B cell (primary cell): ENCODE data around the gene TMED9. TPM values are rescaled to one million over a fixed set of nuclear protein-coding genes. Genes with fewer than 3 reads are reported as not detected.

Experiments
- ATAC-seq: fragments of 200-7000 bp; cut with Tn5 transposase; one replicate; pipeline ENCODE4 v1.10.0; 2021; ENCODE audit warnings: low read depth, mild to moderate bottlenecking, moderate number of reproducible peaks, moderate library complexity
- CTCF ChIA-PET: fragments of 350-600 bp; sonication (Branson Sonifier 250); formaldehyde crosslinking; loops from one replicate; lab custom pipeline; 2021; ENCODE audit warnings: antibody characterized with exemption, inconsistent platforms; lab: Charles Lee
- POLR2A ChIA-PET: fragments of 350-600 bp; sonication (Branson Sonifier 250); formaldehyde crosslinking; loops from one replicate; lab custom pipeline; 2021; ENCODE audit warnings: antibody characterized with exemption; lab: Charles Lee
- DNase-seq: peaks from one replicate; pipeline ENCODE4 v3.0.0; 2013
- H2AFZ ChIP-seq: 2 replicates; pipeline ENCODE4 v1.6.1; 2012; ENCODE audit warnings: mild to moderate bottlenecking, low read depth, low read length; ENCODE audit not compliant: insufficient read depth, poor library complexity, severe bottlenecking
- H3K27ac ChIP-seq, 2 donors: 1 replicate in 1 of 2; 2 replicates in 1 of 2; pipeline ENCODE4 v1.5.1; 2012 to 2013; ENCODE audit warnings: low read length in 2 of 2, mild to moderate bottlenecking in 2 of 2, moderate library complexity in 1 of 2
- H3K27me3 ChIP-seq, 4 experiments: fragments of 200-600 bp in 1 of 4; sonication (generic) in 1 of 4; replicated peaks in 1 of 4; 1 replicate in 2 of 4; 2 replicates in 2 of 4; pipeline versions ENCODE4 v1.6.1 to v1.7.0; 2013 to 2016; ENCODE audit warnings: low read length in 3 of 4, mild to moderate bottlenecking in 2 of 4, mixed read lengths in 1 of 4, moderate library complexity in 1 of 4; ENCODE audit not compliant: insufficient read depth in 4 of 4, control insufficient read depth in 3 of 4; ENCODE audit errors: control extremely low read depth in 1 of 4
- H3K36me3 ChIP-seq, 2 experiments: replicated peaks in 1 of 2; 1 replicate in 1 of 2; 2 replicates in 1 of 2; pipeline versions ENCODE4 v1.6.1 to v1.7.1; 2013; ENCODE audit warnings: low read length in 1 of 2; ENCODE audit not compliant: insufficient read depth in 2 of 2, control insufficient read depth in 1 of 2; ENCODE audit errors: control extremely low read depth in 1 of 2, extremely low read depth in 1 of 2
- H3K4me1 ChIP-seq, 2 donors: fragments of 200-600 bp in 1 of 2; sonication (generic) in 1 of 2; 1 replicate in 1 of 2; 2 replicates in 1 of 2; pipeline versions ENCODE4 v1.5.1 to v1.6.1; 2013 to 2017; ENCODE audit warnings: low read length in 2 of 2; ENCODE audit not compliant: control insufficient read depth in 2 of 2, insufficient read depth in 2 of 2
- H3K4me2 ChIP-seq: replicated peaks from 2 replicates; pipeline ENCODE3; 2012; ENCODE audit warnings: mild to moderate bottlenecking, low read depth, low read length; ENCODE audit not compliant: poor library complexity, severe bottlenecking
- H3K4me3 ChIP-seq, 5 experiments: fragments of 200-600 bp in 1 of 5; sonication (generic) in 1 of 5; 1 replicate in 3 of 5; 2 replicates in 2 of 5; pipeline versions ENCODE4 v1.5.1 to v1.7.0; 2011 to 2016; ENCODE audit warnings: low read length in 4 of 5, mild to moderate bottlenecking in 4 of 5, low read depth in 2 of 5, control low read depth in 1 of 5, moderate library complexity in 1 of 5; ENCODE audit not compliant: insufficient read depth in 1 of 5; ENCODE audit errors: control extremely low read depth in 1 of 5, extremely low read depth in 1 of 5
- H3K79me2 ChIP-seq: fragments of 200-600 bp; sonication (generic); one replicate; pipeline ENCODE4 v1.6.0; 2016; ENCODE audit warnings: low read length; ENCODE audit not compliant: control insufficient read depth, insufficient read depth
- H3K9ac ChIP-seq: fragments of 200-600 bp; sonication (generic); 2 replicates; pipeline ENCODE4 v1.6.1; 2017; ENCODE audit warnings: mild to moderate bottlenecking, low read length, moderate library complexity
- H3K9me3 ChIP-seq, 3 donors: one replicate each; pipeline versions ENCODE4 v1.6.1 to v1.7.1; 2013; ENCODE audit warnings: low read length in 2 of 3; ENCODE audit not compliant: control insufficient read depth in 2 of 3, insufficient read depth in 1 of 3; ENCODE audit errors: control extremely low read depth in 1 of 3
- H4K20me1 ChIP-seq: 2 replicates; pipeline ENCODE4 v1.6.0; 2012; ENCODE audit warnings: mild to moderate bottlenecking, low read length; ENCODE audit not compliant: insufficient read depth, control insufficient read depth, poor library complexity, severe bottlenecking
- H3K27ac Mint-ChIP-seq: one replicate; pipeline ENCODE4 v1.8.0; 2021; ENCODE audit warnings: mixed read lengths
- H3K27me3 Mint-ChIP-seq: one replicate; pipeline ENCODE4 v1.8.0; 2021; ENCODE audit warnings: mixed read lengths
- H3K4me1 Mint-ChIP-seq: one replicate; pipeline ENCODE4 v1.8.0; 2021; ENCODE audit warnings: mixed read lengths
- H3K4me3 Mint-ChIP-seq: one replicate; pipeline ENCODE4 v1.8.0; 2021; ENCODE audit warnings: mixed read lengths
- H3K9me3 Mint-ChIP-seq: one replicate; pipeline ENCODE4 v1.8.0; 2022; ENCODE audit warnings: mixed read lengths; ENCODE audit not compliant: insufficient read depth
- EZH2 ChIP-seq: IDR thresholded peaks from 2 replicates; pipeline ENCODE4 v1.6.1; 2012; ENCODE audit warnings: borderline replicate concordance, low read depth, mild to moderate bottlenecking, moderate library complexity, low read length; ENCODE audit not compliant: insufficient read depth, poor library complexity, severe bottlenecking
- WGBS: methylation state at CpG from one replicate; pipeline ENCODE4 v1.1.5; 2013; ENCODE audit warnings: missing lambda C conversion rate; ENCODE audit not compliant: insufficient coverage; 5-methylcytosine and 5-hydroxymethylcytosine counted together
- intact Hi-C: fragments of 100-400 bp; cut with micrococcal nuclease; formaldehyde crosslinking; loops from one replicate; pipeline ENCODE4 v1.10.0; 2022
- polyA plus RNA-seq: library from polyadenylated mRNA; depleted of rRNA; stranded (reverse); fragments of >200 nt; gene quantifications from 2 replicates; pipeline ENCODE4 v1.2.3, GENCODE V29; 2012
- total RNA-seq, 2 donors: library from RNA; stranded (reverse); fragments of 120-200 nt in 1 of 2; gene quantifications; 1 replicate in 1 of 2; 2 replicates in 1 of 2; pipeline versions ENCODE4 v1.2.3 to v1.2.4, GENCODE V29; 2013 to 2022
- TF ChIP-seq, protein P1 (sequence below): fragments of 200-600 bp; IDR thresholded peaks from one replicate; pipeline ENCODE4 v1.8.0; 2022; ENCODE audit warnings: antibody characterized with exemption, mild to moderate bottlenecking

TMED9 gene
- total and polyA plus RNA-seq, 2 donors (not counting 1 experiment from before 2014, with no cell fraction given) = 54.7 to 67.6 TPM

DNA sequence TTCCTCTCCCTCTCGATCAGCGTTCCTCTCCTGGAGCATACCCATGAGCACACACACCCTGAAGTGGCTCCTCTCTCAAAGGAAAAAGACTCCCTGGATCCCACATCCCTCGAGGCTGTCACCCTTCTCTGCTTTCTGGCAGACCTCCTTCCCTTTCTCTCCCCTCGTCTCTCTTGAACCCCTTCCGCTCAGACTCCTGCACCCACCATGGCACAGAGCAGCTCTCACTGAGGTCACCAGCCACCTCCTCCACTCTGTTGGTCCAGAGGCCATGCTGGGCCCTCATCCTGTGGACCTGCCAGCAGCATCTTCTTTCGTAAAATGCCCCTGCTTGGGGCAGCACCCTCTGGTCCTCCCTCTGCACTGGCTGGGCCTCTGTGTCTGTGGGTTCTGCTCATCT is 13.7 kb downstream of the TMED9 start:
- Histone ChIP-seq H3K4me1 (peaks cover 12 to 17% of the 10 kb centered on the region in 2 donors), H4K20me1 (peaks cover 14% of the 10 kb centered on the region), H3K79me2 (no peaks in the 10 kb centered on the region), H3K27me3 (no peaks in the 10 kb centered on the region), H3K36me3 (peaks cover 0 to 9% of the 10 kb centered on the region in 2 experiments), H2AFZ (no peak overlapping the region), H3K9ac (no peak overlapping the region), H3K27ac (no peak overlapping the region), H3K4me2 (no peak overlapping the region), H3K4me3 (no peak overlapping the region), H3K9me3 (no peaks in the 10 kb centered on the region)
- TF ChIP-seq EZH2 = no peak
- TF ChIP-seq, protein P1, sequence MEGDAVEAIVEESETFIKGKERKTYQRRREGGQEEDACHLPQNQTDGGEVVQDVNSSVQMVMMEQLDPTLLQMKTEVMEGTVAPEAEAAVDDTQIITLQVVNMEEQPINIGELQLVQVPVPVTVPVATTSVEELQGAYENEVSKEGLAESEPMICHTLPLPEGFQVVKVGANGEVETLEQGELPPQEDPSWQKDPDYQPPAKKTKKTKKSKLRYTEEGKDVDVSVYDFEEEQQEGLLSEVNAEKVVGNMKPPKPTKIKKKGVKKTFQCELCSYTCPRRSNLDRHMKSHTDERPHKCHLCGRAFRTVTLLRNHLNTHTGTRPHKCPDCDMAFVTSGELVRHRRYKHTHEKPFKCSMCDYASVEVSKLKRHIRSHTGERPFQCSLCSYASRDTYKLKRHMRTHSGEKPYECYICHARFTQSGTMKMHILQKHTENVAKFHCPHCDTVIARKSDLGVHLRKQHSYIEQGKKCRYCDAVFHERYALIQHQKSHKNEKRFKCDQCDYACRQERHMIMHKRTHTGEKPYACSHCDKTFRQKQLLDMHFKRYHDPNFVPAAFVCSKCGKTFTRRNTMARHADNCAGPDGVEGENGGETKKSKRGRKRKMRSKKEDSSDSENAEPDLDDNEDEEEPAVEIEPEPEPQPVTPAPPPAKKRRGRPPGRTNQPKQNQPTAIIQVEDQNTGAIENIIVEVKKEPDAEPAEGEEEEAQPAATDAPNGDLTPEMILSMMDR = no peak
- no peak for ATAC-seq
- intact Hi-C loops = loop anchor here (10.0 kb wide), 1 partner anchor 201 kb away; the partner anchor contains the start of genes F12 and PFN3
- peak overlapping the region; percentile 70 for H3K27ac Mint-ChIP-seq
- ChIA-PET CTCF (interaction anchor here (1.1 to 1.2 kb wide), 2 partner anchors 14 to 48 kb away, joined by 3 read pairs; partner anchors contain the start of gene TMED9), POLR2A (no interaction called here)
- DNase-seq = no peak
- H3K27me3 Mint-ChIP-seq = no peaks in the 10 kb centered on the region
- no peak overlapping the region for H3K4me3 Mint-ChIP-seq
- WGBS = 98% methylated on average over 6 of the region's 6 CpGs
- peaks cover 26% of the 10 kb centered on the region for H3K4me1 Mint-ChIP-seq
- no peaks in the 10 kb centered on the region for H3K9me3 Mint-ChIP-seq
